ENCODE measurements around the gene FAM136A.
"Not testable (repeated sequence)": the region's sequence is repeated elsewhere in the genome, so short reads cannot be mapped to it uniquely, and the experiment has no call there.

The FAM136A gene

GRCh38 chr2:70283500-70284191 lies 18.2 kb downstream of the FAM136A start:
- DNase-seq, result no peak

- DNase-seq, result no peak
Observed at GRCh38 chr2:70282439-70282838, 19.4 kb downstream of the FAM136A start.

- DNase-seq, result no peak
Observed at GRCh38 chr2:70280242-70280798, 21.5 kb downstream of the FAM136A start.

- DNase-seq, result no peak
Observed at GRCh38 chr2:70270323-70270722, 31.5 kb downstream of the FAM136A start.

- DNase-seq, result not testable (repeated sequence)
Observed at GRCh38 chr2:70269422-70270302, 32.2 kb downstream of the FAM136A start.

- not testable (repeated sequence) for DNase-seq
Observed at GRCh38 chr2:70266925-70267324, 34.9 kb downstream of the FAM136A start.

- no peak for DNase-seq
Observed at GRCh38 chr2:70261501-70261900, 40.4 kb downstream of the FAM136A start.

GRCh38 chr2:70258532-70258875 lies 43.4 kb downstream of the FAM136A start:
- DNase-seq, result no peak

GRCh38 chr2:70255637-70256314 lies 46.1 kb downstream of the FAM136A start:
- no peak for DNase-seq

GRCh38 chr2:70250434-70250833 lies 51.4 kb downstream of the FAM136A start:
- DNase-seq, result no peak

GRCh38 chr2:70248181-70248847 lies 53.6 kb downstream of the FAM136A start, which contains the start of gene TIA1:
Gene TIA1, minus strand, starts transcription at chr2:70248628. Its CDS starts 198 bp downstream, at chr2:70248430.
- peak; percentile 99 for DNase-seq

- DNase-seq, result no peak
Observed at GRCh38 chr2:70247364-70248180, 54.3 kb downstream of the FAM136A start.

All from activated CD4-positive, alpha-beta T cell treated with anti-CD3 and anti-CD28 coated beads, Interleukin-2, amount 50 U/mL, for 1 hour (primary cell).